ENCODE data around the gene PIBF1. TPM values are rescaled to one million over a fixed set of nuclear protein-coding genes. Genes with fewer than 3 reads are reported as not detected.

PIBF1 gene
- total RNA-seq, 1 donor from 2014 or later = 44.8 TPM

DNA sequence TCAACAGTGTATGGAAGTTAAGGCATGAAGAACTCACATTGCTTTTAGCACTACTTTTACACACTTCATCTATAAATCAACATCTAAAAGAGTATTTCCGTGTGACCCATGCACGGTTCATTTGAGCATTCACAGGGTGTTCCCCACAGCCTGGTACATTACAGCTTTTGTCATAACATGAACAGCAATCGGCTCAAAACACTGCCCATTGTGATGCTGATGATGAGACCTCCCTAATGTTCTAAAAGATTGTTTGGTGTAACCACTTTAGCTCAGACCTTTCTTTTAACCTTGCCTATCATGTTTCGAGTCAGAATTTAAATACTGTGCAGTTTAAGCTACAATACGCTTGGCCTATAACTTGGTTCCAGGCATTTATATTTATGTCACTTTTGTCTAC lies 272.8 kb downstream of the PIBF1 start:
- Histone ChIP-seq H3K9me3 (ENCODE audit: low read depth) (no peaks in the 10 kb centered on the region), H3F3A (ENCODE audit: low read depth) (no peaks in the 10 kb centered on the region), H2AFZ (replicated peaks) (no peak overlapping the region), H3K4me3 (no peak overlapping the region), H3K79me2 (ENCODE audit: low read depth) (no peaks in the 10 kb centered on the region), H4K20me1 (ENCODE audit: low read depth) (no peaks in the 10 kb centered on the region), H3K27ac (no peak overlapping the region), H3K27me3 (peaks cover 34% of the 10 kb centered on the region), H3K36me3 (no peaks in the 10 kb centered on the region), H3K4me1 (no peaks in the 10 kb centered on the region), H3K9ac (no peak overlapping the region), H3K4me2 (no peak overlapping the region)
- H3K36me3 Mint-ChIP-seq = no peaks in the 10 kb centered on the region
- H3K4me1 Mint-ChIP-seq = peaks cover 16% of the 10 kb centered on the region
- TF ChIP-seq EZH2phosphoT487 (IDR thresholded peaks at IDR 0.05) = no peak
- no peak for TF ChIP-seq EZH2 (IDR thresholded peaks at IDR 0.05)
- TF ChIP-seq, protein P1, sequence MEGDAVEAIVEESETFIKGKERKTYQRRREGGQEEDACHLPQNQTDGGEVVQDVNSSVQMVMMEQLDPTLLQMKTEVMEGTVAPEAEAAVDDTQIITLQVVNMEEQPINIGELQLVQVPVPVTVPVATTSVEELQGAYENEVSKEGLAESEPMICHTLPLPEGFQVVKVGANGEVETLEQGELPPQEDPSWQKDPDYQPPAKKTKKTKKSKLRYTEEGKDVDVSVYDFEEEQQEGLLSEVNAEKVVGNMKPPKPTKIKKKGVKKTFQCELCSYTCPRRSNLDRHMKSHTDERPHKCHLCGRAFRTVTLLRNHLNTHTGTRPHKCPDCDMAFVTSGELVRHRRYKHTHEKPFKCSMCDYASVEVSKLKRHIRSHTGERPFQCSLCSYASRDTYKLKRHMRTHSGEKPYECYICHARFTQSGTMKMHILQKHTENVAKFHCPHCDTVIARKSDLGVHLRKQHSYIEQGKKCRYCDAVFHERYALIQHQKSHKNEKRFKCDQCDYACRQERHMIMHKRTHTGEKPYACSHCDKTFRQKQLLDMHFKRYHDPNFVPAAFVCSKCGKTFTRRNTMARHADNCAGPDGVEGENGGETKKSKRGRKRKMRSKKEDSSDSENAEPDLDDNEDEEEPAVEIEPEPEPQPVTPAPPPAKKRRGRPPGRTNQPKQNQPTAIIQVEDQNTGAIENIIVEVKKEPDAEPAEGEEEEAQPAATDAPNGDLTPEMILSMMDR (IDR thresholded peaks at IDR 0.05) = no peak
- peaks cover 18% of the 10 kb centered on the region for H3K27me3 Mint-ChIP-seq (ENCODE audit: insufficient read depth, low read depth)
- H3K9me3 Mint-ChIP-seq = no peaks in the 10 kb centered on the region
- no peak for DNase-seq (ENCODE audit: low spot score)
- no peak overlapping the region for H3K4me3 Mint-ChIP-seq
- H3K27ac Mint-ChIP-seq = no peak overlapping the region

DNA sequence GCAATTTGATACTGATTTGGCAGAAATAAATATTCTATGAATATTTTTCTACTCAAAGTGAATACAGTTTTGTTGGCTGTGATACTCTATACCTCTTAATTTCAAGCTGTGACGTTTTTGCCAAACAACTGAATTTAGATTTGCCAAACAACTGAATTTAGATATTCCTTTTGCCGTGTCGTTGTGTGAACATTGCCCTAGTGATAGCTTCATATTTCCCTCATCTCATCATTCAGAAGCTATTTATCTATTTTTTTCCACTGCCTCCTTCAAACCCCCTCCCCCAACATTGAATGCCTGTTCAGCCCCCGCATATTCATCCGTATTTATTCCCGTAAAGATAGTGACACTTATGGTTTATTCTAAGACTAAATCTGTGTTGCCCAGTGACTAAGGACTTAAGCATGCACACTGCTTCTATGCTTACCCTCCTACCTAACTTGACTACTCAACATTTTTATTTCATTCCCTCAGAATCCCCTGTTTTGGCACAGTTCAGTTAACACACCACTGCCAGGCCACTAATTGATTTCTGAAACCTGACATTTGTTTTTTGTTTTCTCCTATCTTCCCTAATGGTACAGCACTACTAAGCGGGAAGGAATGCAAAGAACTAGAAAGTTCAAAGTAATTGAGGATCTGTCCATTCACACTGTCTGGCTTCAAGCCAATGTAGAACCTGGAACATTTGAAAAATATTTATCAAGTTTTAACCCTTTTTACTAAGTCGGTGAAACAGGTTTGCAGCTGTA lies 274.1 kb downstream of the PIBF1 start:
- Mint-ChIP-seq H3K27ac (no peak overlapping the region), H3K9me3 (no peaks in the 10 kb centered on the region), H3K27me3 (ENCODE audit: insufficient read depth, low read depth) (peaks cover 30% of the 10 kb centered on the region), H3K4me1 (peaks cover 26% of the 10 kb centered on the region), H3K36me3 (no peaks in the 10 kb centered on the region), H3K4me3 (no peak overlapping the region)
- H3K36me3 ChIP-seq = no peaks in the 10 kb centered on the region
- H4K20me1 ChIP-seq (ENCODE audit: low read depth) = peaks cover 6% of the 10 kb centered on the region
- H3K27ac ChIP-seq = no peak overlapping the region
- peak; percentile 8 for DNase-seq (ENCODE audit: low spot score)
- H3K27me3 ChIP-seq = peaks cover 46% of the 10 kb centered on the region
- H3K9ac ChIP-seq = no peak overlapping the region
- no peak overlapping the region for H2AFZ ChIP-seq (replicated peaks)
- no peak for TF ChIP-seq EZH2 (IDR thresholded peaks at IDR 0.05)
- TF ChIP-seq, protein P1 (IDR thresholded peaks at IDR 0.05) = no peak
- TF ChIP-seq EZH2phosphoT487 (IDR thresholded peaks at IDR 0.05) = no peak
- H3K4me3 ChIP-seq = no peak overlapping the region
- no peaks in the 10 kb centered on the region for H3F3A ChIP-seq (ENCODE audit: low read depth)
- no peaks in the 10 kb centered on the region for H3K4me1 ChIP-seq
- no peaks in the 10 kb centered on the region for H3K9me3 ChIP-seq (ENCODE audit: low read depth)
- H3K4me2 ChIP-seq = no peak overlapping the region
- no peaks in the 10 kb centered on the region for H3K79me2 ChIP-seq (ENCODE audit: low read depth)

DNA sequence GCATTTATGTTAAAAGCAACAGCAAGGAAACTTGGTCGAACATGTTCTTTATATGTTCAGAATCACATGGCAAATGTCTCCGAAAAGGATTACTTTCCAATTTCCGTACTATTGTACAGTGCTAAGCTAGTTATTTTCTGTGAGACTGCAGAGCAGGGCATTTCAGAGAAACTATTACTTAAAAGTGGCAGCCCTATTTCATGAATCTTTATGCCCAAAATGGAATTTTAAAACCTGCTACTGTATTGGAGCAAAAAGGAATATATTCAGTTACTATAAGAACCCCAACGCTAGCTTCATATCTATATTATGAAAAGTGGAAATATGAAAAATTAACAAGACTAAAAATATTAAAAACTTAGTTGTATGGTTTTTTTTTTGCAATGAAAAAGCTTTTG lies 274.6 kb downstream of the PIBF1 start:
- Histone ChIP-seq H3K27ac (no peak overlapping the region), H3K36me3 (no peaks in the 10 kb centered on the region), H3F3A (ENCODE audit: low read depth) (no peaks in the 10 kb centered on the region), H3K4me3 (no peak overlapping the region), H4K20me1 (ENCODE audit: low read depth) (peaks cover 6% of the 10 kb centered on the region), H3K27me3 (peaks cover 52% of the 10 kb centered on the region), H3K9me3 (ENCODE audit: low read depth) (no peaks in the 10 kb centered on the region), H2AFZ (replicated peaks) (no peak overlapping the region), H3K9ac (no peak overlapping the region), H3K4me1 (no peaks in the 10 kb centered on the region), H3K4me2 (no peak overlapping the region), H3K79me2 (ENCODE audit: low read depth) (no peaks in the 10 kb centered on the region)
- Mint-ChIP-seq H3K36me3 (no peaks in the 10 kb centered on the region), H3K9me3 (no peaks in the 10 kb centered on the region), H3K4me3 (no peak overlapping the region), H3K27ac (no peak overlapping the region), H3K4me1 (peaks cover 26% of the 10 kb centered on the region), H3K27me3 (ENCODE audit: insufficient read depth, low read depth) (peaks cover 26% of the 10 kb centered on the region)
- TF ChIP-seq, protein P1 (IDR thresholded peaks at IDR 0.05) = no peak
- TF ChIP-seq EZH2phosphoT487 (IDR thresholded peaks at IDR 0.05) (no peak), EZH2 (IDR thresholded peaks at IDR 0.05) (no peak)
- no peak for DNase-seq (ENCODE audit: low spot score)
